Right lobe of liver (tissue), 4 donors: ENCODE data around the gene PKD2.

Source experiments
- CTCF ChIP-seq, 4 donors: fragments of 200-600 bp in 3 of 4; fragments of 450-650 bp in 1 of 4; IDR thresholded peaks; one replicate each; pipeline versions ENCODE4 v1.5.1 to v1.8.0; 2016 to 2022; ENCODE audit warnings: antibody characterized with exemption in 4 of 4, mild to moderate bottlenecking in 2 of 4
- POLR2A ChIP-seq: fragments of 450-650 bp; IDR thresholded peaks from one replicate; pipeline ENCODE4 v1.6.1; 2017; ENCODE audit warnings: antibody characterized with exemption, mild to moderate bottlenecking
- donor health status: DM: no; HTN: no; CAD: no.
- donor health status: DM: no; HTN: no; CAD: no.
- donor health status: DM: no; HTN: yes; CAD: no.

GRCh38 chr4:87978681-87979080 is 28.8 kb upstream of the PKD2 start:
- TF ChIP-seq POLR2A, result no peak
- TF ChIP-seq CTCF (IDR thresholded peaks at IDR 0.05), result no peak
